ENCODE measurements around the gene NOS1AP.

NOS1AP gene

DNA sequence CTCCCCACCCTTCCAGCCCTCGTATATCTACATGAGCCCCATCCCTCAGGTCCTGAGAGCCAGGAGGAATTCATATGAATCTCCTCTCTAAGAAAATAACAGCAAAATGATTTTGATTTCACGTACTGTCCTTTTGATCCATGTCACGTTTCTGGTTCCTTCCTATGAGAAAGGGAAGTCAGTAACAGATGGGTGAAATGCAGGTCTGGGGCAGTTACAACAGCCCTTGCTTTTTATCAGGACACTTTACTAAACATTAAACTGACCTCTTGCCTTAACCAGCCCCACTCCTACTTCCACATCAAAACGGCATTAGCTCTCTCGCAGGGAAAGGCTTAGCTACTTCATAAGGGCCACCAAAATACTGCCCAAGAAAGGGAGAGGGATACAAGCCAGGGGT is 248.1 kb downstream of the NOS1AP start:
- Histone ChIP-seq H3K4me3 (ENCODE audit: low read depth, low read length) (no peak overlapping the region), H3K27ac (ENCODE audit: low read depth, low read length) (no peak overlapping the region), H3K27me3 (ENCODE audit: control insufficient read depth, insufficient read depth, low read length) (no peaks in the 10 kb centered on the region), H3K36me3 (ENCODE audit: control insufficient read depth, insufficient read depth, low read length) (no peaks in the 10 kb centered on the region), H3K4me1 (ENCODE audit: control insufficient read depth, insufficient read depth, low read length) (no peaks in the 10 kb centered on the region; the same call in 1 of the 2 replicates), H3K9ac (ENCODE audit: low read depth, low read length) (no peak overlapping the region), H3K9me3 (ENCODE audit: control insufficient read depth, insufficient read depth, low read length) (no peaks in the 10 kb centered on the region)

GRCh38 chr1:162319493-162320175 is 250.1 kb downstream of the NOS1AP start:
- Histone ChIP-seq H3K4me1 (ENCODE audit: control insufficient read depth, insufficient read depth, low read length) (no peaks in the 10 kb centered on the region), H3K36me3 (ENCODE audit: control insufficient read depth, insufficient read depth, low read length) (no peaks in the 10 kb centered on the region), H3K9ac (ENCODE audit: low read depth, low read length) (no peak overlapping the region), H3K27ac (ENCODE audit: low read depth, low read length) (no peak overlapping the region), H3K4me3 (ENCODE audit: low read depth, low read length) (no peak overlapping the region), H3K27me3 (ENCODE audit: control insufficient read depth, insufficient read depth, low read length) (no peaks in the 10 kb centered on the region), H3K9me3 (ENCODE audit: control insufficient read depth, insufficient read depth, low read length) (no peaks in the 10 kb centered on the region)

GRCh38 chr1:162321809-162322422 is 252.4 kb downstream of the NOS1AP start:
- no peaks in the 10 kb centered on the region for H3K27me3 ChIP-seq (ENCODE audit: control insufficient read depth, insufficient read depth, low read length)
- H3K4me3 ChIP-seq (ENCODE audit: low read depth, low read length) = no peak overlapping the region
- no peaks in the 10 kb centered on the region for H3K9me3 ChIP-seq (ENCODE audit: control insufficient read depth, insufficient read depth, low read length)
- H3K4me1 ChIP-seq (ENCODE audit: control insufficient read depth, insufficient read depth, low read length) = no peaks in the 10 kb centered on the region
- H3K27ac ChIP-seq (ENCODE audit: low read depth, low read length) = no peak overlapping the region
- H3K9ac ChIP-seq (ENCODE audit: low read depth, low read length) = no peak overlapping the region
- no peaks in the 10 kb centered on the region for H3K36me3 ChIP-seq (ENCODE audit: control insufficient read depth, insufficient read depth, low read length)

DNA sequence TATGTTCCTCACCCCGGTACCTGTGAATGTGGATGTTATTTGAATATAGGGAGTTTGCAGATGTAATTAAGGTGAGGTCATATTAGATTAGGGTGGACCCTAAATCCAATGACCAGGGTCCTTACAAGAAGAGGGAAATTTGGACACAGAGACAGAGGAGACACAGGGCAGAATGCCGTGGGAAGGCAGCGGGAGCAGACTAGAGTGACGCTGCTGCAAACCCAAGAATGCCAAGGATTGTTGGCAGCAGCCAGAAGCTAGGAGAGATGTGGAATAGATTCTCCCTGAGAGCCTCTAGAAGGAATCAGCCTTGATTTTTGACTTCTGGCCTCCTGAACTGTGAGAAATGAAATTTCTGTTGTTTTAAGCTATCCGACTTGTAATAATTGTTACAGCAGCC is 253.5 kb downstream of the NOS1AP start:
- Histone ChIP-seq H3K9ac (ENCODE audit: low read depth, low read length) (no peak overlapping the region), H3K27ac (ENCODE audit: low read depth, low read length) (no peak overlapping the region), H3K9me3 (ENCODE audit: control insufficient read depth, insufficient read depth, low read length) (no peaks in the 10 kb centered on the region), H3K36me3 (ENCODE audit: control insufficient read depth, insufficient read depth, low read length) (no peaks in the 10 kb centered on the region), H3K27me3 (ENCODE audit: control insufficient read depth, insufficient read depth, low read length) (no peaks in the 10 kb centered on the region), H3K4me1 (ENCODE audit: control insufficient read depth, insufficient read depth, low read length) (no peaks in the 10 kb centered on the region), H3K4me3 (ENCODE audit: low read depth, low read length) (no peak overlapping the region)

- Histone ChIP-seq H3K36me3 (ENCODE audit: control insufficient read depth, insufficient read depth, low read length) (no peaks in the 10 kb centered on the region), H3K9me3 (ENCODE audit: control insufficient read depth, insufficient read depth, low read length) (no peaks in the 10 kb centered on the region), H3K27ac (ENCODE audit: low read depth, low read length) (no peak overlapping the region), H3K4me1 (ENCODE audit: control insufficient read depth, insufficient read depth, low read length) (no peaks in the 10 kb centered on the region), H3K4me3 (ENCODE audit: low read depth, low read length) (no peak overlapping the region), H3K27me3 (ENCODE audit: control insufficient read depth, insufficient read depth, low read length) (no peaks in the 10 kb centered on the region), H3K9ac (ENCODE audit: low read depth, low read length) (no peak overlapping the region)
Measured at GRCh38 chr1:162324396-162324795, 254.9 kb downstream of the NOS1AP start.

- H3K4me1 ChIP-seq (ENCODE audit: control insufficient read depth, insufficient read depth, low read length) = no peaks in the 10 kb centered on the region
- H3K27me3 ChIP-seq (ENCODE audit: control insufficient read depth, insufficient read depth, low read length) = no peaks in the 10 kb centered on the region
- no peaks in the 10 kb centered on the region for H3K36me3 ChIP-seq (ENCODE audit: control insufficient read depth, insufficient read depth, low read length)
- H3K27ac ChIP-seq (ENCODE audit: low read depth, low read length) = no peak overlapping the region
- H3K9me3 ChIP-seq (ENCODE audit: control insufficient read depth, insufficient read depth, low read length) = no peaks in the 10 kb centered on the region
- H3K4me3 ChIP-seq (ENCODE audit: low read depth, low read length) = no peak overlapping the region
- H3K9ac ChIP-seq (ENCODE audit: low read depth, low read length) = no peak overlapping the region
Measured at GRCh38 chr1:162326559-162326958, 257.1 kb downstream of the NOS1AP start.

DNA sequence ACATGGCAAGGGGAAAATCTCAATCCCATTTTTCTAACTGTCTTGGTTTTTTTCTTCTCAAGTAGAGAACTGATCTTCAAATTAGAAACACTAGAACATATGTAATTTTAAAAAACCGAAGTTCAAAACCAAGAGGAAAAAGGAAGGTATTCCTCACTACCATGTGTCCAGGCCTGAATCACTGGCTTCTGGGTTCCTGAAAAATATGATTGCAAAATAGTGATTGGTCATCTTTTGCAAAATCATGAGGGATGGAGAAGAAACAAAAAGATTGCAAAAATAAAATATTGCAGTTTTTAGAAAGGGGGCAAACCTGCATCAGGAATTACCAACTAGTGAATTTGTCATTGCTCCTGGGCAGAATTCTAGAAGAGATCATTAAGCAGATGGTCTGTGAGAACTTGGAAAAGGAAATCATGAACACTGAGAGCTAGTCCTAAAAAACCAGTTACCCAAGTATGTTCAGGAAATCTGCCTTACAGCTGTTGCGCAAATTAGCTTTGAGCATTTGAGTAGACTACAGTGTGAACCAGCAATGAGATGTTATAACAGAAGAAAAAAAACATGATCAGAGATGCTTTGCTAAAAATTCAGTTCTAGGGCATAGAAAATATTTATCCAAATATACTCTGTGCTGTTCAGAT is 257.8 kb downstream of the NOS1AP start:
- Histone ChIP-seq H3K36me3 (ENCODE audit: control insufficient read depth, insufficient read depth, low read length) (no peaks in the 10 kb centered on the region), H3K27ac (ENCODE audit: low read depth, low read length) (no peak overlapping the region), H3K9me3 (ENCODE audit: control insufficient read depth, insufficient read depth, low read length) (no peaks in the 10 kb centered on the region), H3K9ac (ENCODE audit: low read depth, low read length) (no peak overlapping the region), H3K4me1 (ENCODE audit: control insufficient read depth, insufficient read depth, low read length) (no peaks in the 10 kb centered on the region), H3K4me3 (ENCODE audit: low read depth, low read length) (no peak overlapping the region), H3K27me3 (ENCODE audit: control insufficient read depth, insufficient read depth, low read length) (no peaks in the 10 kb centered on the region)

DNA sequence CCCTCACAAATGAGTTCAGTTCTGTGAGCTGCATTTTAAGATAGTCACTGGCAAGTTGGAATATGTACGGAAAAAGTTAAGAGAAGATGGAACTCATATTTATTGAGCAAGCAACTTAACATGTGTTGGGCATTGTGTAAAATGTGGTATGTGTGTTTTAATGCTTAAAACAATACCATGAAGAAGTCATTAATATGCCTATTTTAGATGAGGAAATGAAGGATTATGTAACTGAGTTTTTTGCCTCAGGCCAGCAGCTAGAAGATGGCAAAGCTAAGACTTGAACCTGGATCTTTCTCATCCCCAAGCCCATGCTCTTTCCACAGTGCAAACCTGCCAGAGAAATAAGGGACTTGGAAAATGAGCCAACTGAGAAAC is 258.3 kb downstream of the NOS1AP start:
- no peaks in the 10 kb centered on the region for H3K4me1 ChIP-seq (ENCODE audit: control insufficient read depth, insufficient read depth, low read length)
- H3K27ac ChIP-seq (ENCODE audit: low read depth, low read length) = no peak overlapping the region
- H3K27me3 ChIP-seq (ENCODE audit: control insufficient read depth, insufficient read depth, low read length) = no peaks in the 10 kb centered on the region
- H3K9ac ChIP-seq (ENCODE audit: low read depth, low read length) = no peak overlapping the region
- H3K36me3 ChIP-seq (ENCODE audit: control insufficient read depth, insufficient read depth, low read length) = no peaks in the 10 kb centered on the region
- no peaks in the 10 kb centered on the region for H3K9me3 ChIP-seq (ENCODE audit: control insufficient read depth, insufficient read depth, low read length)
- H3K4me3 ChIP-seq (ENCODE audit: low read depth, low read length) = no peak overlapping the region

DNA sequence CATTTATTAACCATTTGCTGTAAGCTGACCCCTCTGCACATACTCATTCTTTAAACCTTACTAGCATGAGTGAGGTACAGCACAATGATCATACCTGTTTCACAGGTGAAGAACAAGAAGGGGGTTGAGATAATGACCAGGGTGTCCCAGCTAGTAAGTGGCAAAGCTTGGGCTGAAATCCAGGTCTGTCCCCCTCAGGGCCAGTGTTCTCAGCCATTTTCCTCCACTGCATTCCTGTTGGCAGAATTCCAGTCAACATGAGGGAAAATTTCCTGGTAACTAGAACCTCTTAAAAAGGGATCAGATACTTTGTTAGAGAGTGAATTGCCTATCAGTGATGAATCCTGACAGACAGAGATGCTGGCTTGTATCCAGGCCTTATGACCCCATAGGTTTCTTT is 259.0 kb downstream of the NOS1AP start:
- Histone ChIP-seq H3K27me3 (ENCODE audit: control insufficient read depth, insufficient read depth, low read length) (no peaks in the 10 kb centered on the region), H3K4me3 (ENCODE audit: low read depth, low read length) (no peak overlapping the region), H3K9ac (ENCODE audit: low read depth, low read length) (no peak overlapping the region), H3K4me1 (ENCODE audit: control insufficient read depth, insufficient read depth, low read length) (peaks cover under 1% of the 10 kb centered on the region; the same call in 1 of the 2 replicates), H3K9me3 (ENCODE audit: control insufficient read depth, insufficient read depth, low read length) (no peaks in the 10 kb centered on the region), H3K36me3 (ENCODE audit: control insufficient read depth, insufficient read depth, low read length) (no peaks in the 10 kb centered on the region), H3K27ac (ENCODE audit: low read depth, low read length) (no peak overlapping the region)

- no peaks in the 10 kb centered on the region for H3K36me3 ChIP-seq (ENCODE audit: control insufficient read depth, insufficient read depth, low read length)
- H3K27me3 ChIP-seq (ENCODE audit: control insufficient read depth, insufficient read depth, low read length) = no peaks in the 10 kb centered on the region
- H3K27ac ChIP-seq (ENCODE audit: low read depth, low read length) = no peak overlapping the region
- H3K4me3 ChIP-seq (ENCODE audit: low read depth, low read length) = no peak overlapping the region
- peaks cover 10% of the 10 kb centered on the region for H3K4me1 ChIP-seq (ENCODE audit: control insufficient read depth, insufficient read depth, low read length)
- no peaks in the 10 kb centered on the region for H3K9me3 ChIP-seq (ENCODE audit: control insufficient read depth, insufficient read depth, low read length)
- H3K9ac ChIP-seq (ENCODE audit: low read depth, low read length) = no peak overlapping the region
Measured at GRCh38 chr1:162329826-162330225, 260.3 kb downstream of the NOS1AP start.

GRCh38 chr1:162333991-162334390 is 264.5 kb downstream of the NOS1AP start:
- Histone ChIP-seq H3K9ac (ENCODE audit: low read depth, low read length) (no peak overlapping the region), H3K27me3 (ENCODE audit: control insufficient read depth, insufficient read depth, low read length) (no peaks in the 10 kb centered on the region), H3K36me3 (ENCODE audit: control insufficient read depth, insufficient read depth, low read length) (no peaks in the 10 kb centered on the region), H3K27ac (ENCODE audit: low read depth, low read length) (no peak overlapping the region), H3K4me3 (ENCODE audit: low read depth, low read length) (no peak overlapping the region), H3K9me3 (ENCODE audit: control insufficient read depth, insufficient read depth, low read length) (no peaks in the 10 kb centered on the region), H3K4me1 (ENCODE audit: control insufficient read depth, insufficient read depth, low read length) (peaks cover 10% of the 10 kb centered on the region)
